ENCODE results near the gene NUP62CL.
A peak's percentile ranks its signal among the peaks of the same experiment; 100 is the strongest.
"Not testable (repeated sequence)": the region's sequence is repeated elsewhere in the genome, so short reads cannot be mapped to it uniquely, and the experiment has no call there.

The NUP62CL gene

GRCh38 chrX:107167163-107167921 is 38.9 kb downstream of the NUP62CL start (continued):
- no peak for TF ChIP-seq AEBP2 (tag by site-specific recombination; IDR thresholded peaks at IDR 0.05; ENCODE audit: borderline replicate concordance)

GRCh38 chrX:107157618-107158017 is 48.6 kb downstream of the NUP62CL start:
- H3K9me3 ChIP-seq (ENCODE audit: control insufficient read depth, insufficient read depth, low read depth, low read length); H3K27ac ChIP-seq (ENCODE audit: extremely low read depth, low read depth, low read length); H3K4me3 ChIP-seq (ENCODE audit: low read depth, low read length); CTCF ChIA-PET; H3K36me3 ChIP-seq (ENCODE audit: control insufficient read depth in 2 of 2, insufficient read depth in 1 of 2, low read length in 2 of 2); H3K4me1 ChIP-seq (ENCODE audit: control insufficient read depth, insufficient read depth, low read length); POLR2A ChIA-PET: not testable (repeated sequence)
- TF ChIP-seq ZNF529 (tag by site-specific recombination; IDR thresholded peaks at IDR 0.05; ENCODE audit: insufficient replicate concordance) = peak; percentile 88

- H3K4me1 ChIP-seq (ENCODE audit: control insufficient read depth, insufficient read depth, low read length); H3K27ac ChIP-seq (ENCODE audit: extremely low read depth, low read depth, low read length); H3K9me3 ChIP-seq (ENCODE audit: control insufficient read depth, insufficient read depth, low read depth, low read length); H3K36me3 ChIP-seq (ENCODE audit: control insufficient read depth in 2 of 2, insufficient read depth in 1 of 2, low read length in 2 of 2): not testable (repeated sequence)
- peak overlapping the region; percentile 31 for H3K4me3 ChIP-seq (ENCODE audit: low read depth, low read length)
- ChIA-PET POLR2A (interaction anchor here (1.4 to 1.7 kb wide), 2 partner anchors 37 to 50 kb away, joined by 6 to 7 read pairs; partner anchors contain the start of genes DNAAF6, NUP62CL and RBM41), CTCF (interaction anchor here (0.7 kb wide), 1 partner anchor 12 kb away, joined by 3 read pairs; no protein-coding TSS in a partner anchor)
- peak; percentile 65 for TF ChIP-seq ZNF335 (tag by site-specific recombination; conservative IDR thresholded peaks at IDR 0.05)
- TF ChIP-seq EGR2 (tag by site-specific recombination; IDR thresholded peaks at IDR 0.05; ENCODE audit: low read depth) = 0 out of 2 replicates have a peak, but pooled peaks have one; percentile 28
- peak; percentile 35 for TF ChIP-seq ZBTB26 (tag by site-specific recombination; optimal IDR thresholded peaks at IDR 0.05)
- TF ChIP-seq ZBTB48 (tag by site-specific recombination; IDR thresholded peaks at IDR 0.05) = peak; percentile 65
- peak; percentile 53 for TF ChIP-seq ZFHX2 (tag by site-specific recombination; conservative IDR thresholded peaks at IDR 0.05)
- peak; percentile 32; the same call in 1 of the 2 replicates for TF ChIP-seq ZNF341 (tag by site-specific recombination; IDR thresholded peaks at IDR 0.05; ENCODE audit: low read depth)
Observed at GRCh38 chrX:107155621-107156430, 50.4 kb downstream of the NUP62CL start.

- Histone ChIP-seq H3K27ac (ENCODE audit: extremely low read depth, low read depth, low read length) (no peak overlapping the region), H3K4me3 (ENCODE audit: low read depth, low read length) (no peak overlapping the region), H3K9me3 (ENCODE audit: control insufficient read depth, insufficient read depth, low read depth, low read length) (no peaks in the 10 kb centered on the region), H3K4me1 (ENCODE audit: control insufficient read depth, insufficient read depth, low read length) (no peaks in the 10 kb centered on the region), H3K36me3 (ENCODE audit: control insufficient read depth in 2 of 2, insufficient read depth in 1 of 2, low read length in 2 of 2) (peaks cover 5 to 9% of the 10 kb centered on the region in 2 experiments; a peak in 2 of 3 replicates)
- ChIA-PET CTCF (interaction anchor here (0.6 kb wide), 1 partner anchor 280 kb away, joined by 3 read pairs; no protein-coding TSS in a partner anchor), POLR2A (interaction anchor here (1.4 to 1.7 kb wide), 2 partner anchors 36 to 51 kb away, joined by 6 to 7 read pairs; partner anchors contain the start of genes DNAAF6, NUP62CL and RBM41)
- TF ChIP-seq WT1 (tag by site-specific recombination; IDR thresholded peaks at IDR 0.05) (no peak), ZNF514 (tag by site-specific recombination; IDR thresholded peaks at IDR 0.05) (no peak), ZNF366 (tag by site-specific recombination; conservative IDR thresholded peaks at IDR 0.05) (no peak), ZBTB20 (tag by site-specific recombination; IDR thresholded peaks at IDR 0.05) (no peak), ZBTB17 (tag by site-specific recombination; IDR thresholded peaks at IDR 0.05) (no peak), PRDM4 (tag by site-specific recombination; IDR thresholded peaks at IDR 0.05) (peak; percentile 97), ZNF24 (tag by site-specific recombination; IDR thresholded peaks at IDR 0.05) (no peak), ZXDB (tag by site-specific recombination; IDR thresholded peaks at IDR 0.05) (no peak), ZNF768 (tag by site-specific recombination; IDR thresholded peaks at IDR 0.05) (no peak), BCL11A (tag by site-specific recombination; IDR thresholded peaks at IDR 0.05; ENCODE audit: low read depth) (no peak), OSR2 (tag by site-specific recombination; IDR thresholded peaks at IDR 0.05) (peak; percentile 52), ZEB2 (tag by site-specific recombination; IDR thresholded peaks at IDR 0.05) (no peak)
Observed at GRCh38 chrX:107154787-107155620, 51.2 kb downstream of the NUP62CL start.

All from HEK293 (cell line).